Measurements from ENCODE around the gene SREBF2. TPM values are rescaled to one million over a fixed set of nuclear protein-coding genes. Genes with fewer than 3 reads are reported as not detected.
A peak's percentile ranks its signal among the peaks of the same experiment; 100 is the strongest.

SREBF2 gene
- total and polyA plus RNA-seq, 10 of the 15 experiments (the other 5 are each of a cell fraction or from before 2014, with no cell fraction given) = 2.4 to 177 (median 78.8) TPM

- Histone ChIP-seq H4K20me1 (ENCODE audit: control insufficient read depth, insufficient read depth) (no peaks in the 10 kb centered on the region), H3K9me3 (replicated peaks; ENCODE audit: control insufficient read depth, insufficient read depth, low read length) (no peaks in the 10 kb centered on the region), H3K27me3 (replicated peaks in 1 of 2; ENCODE audit: control insufficient read depth in 2 of 2, insufficient read depth in 2 of 2, low read length in 1 of 2) (no peaks in the 10 kb centered on the region), H3K4me2 (ENCODE audit: control insufficient read depth, insufficient read depth) (peak overlapping the region; percentile 90), H2AFZ (ENCODE audit: control insufficient read depth, low read depth, low read length) (no peak overlapping the region), H3K4me3 (peak overlapping the region; percentile 89), H3K36me3 (ENCODE audit: control insufficient read depth in 2 of 2, insufficient read depth in 2 of 2, low read length in 1 of 2) (no peaks in the 10 kb centered on the region), H3K79me2 (ENCODE audit: control insufficient read depth, insufficient read depth, low read length) (peaks cover 54% of the 10 kb centered on the region), H3K27ac (ENCODE audit: control insufficient read depth, insufficient read depth) (peak overlapping the region; percentile 82), H3K4me1 (ENCODE audit: control insufficient read depth, insufficient read depth, low read length) (peaks cover 19% of the 10 kb centered on the region), H3K9ac (ENCODE audit: control insufficient read depth, insufficient read depth, low read length) (peak overlapping the region; percentile 94)
- ChIA-PET RAD21 (ENCODE audit: unreplicated experiment) (interaction anchor here (1.8 to 5.6 kb wide), 6 partner anchors 20 to 138 kb away, joined by 8 to 56 read pairs (median 24); partner anchors contain the start of gene MEI1), CTCF (interaction anchor here (1.6 to 3.9 kb wide), 5 partner anchors 9 to 104 kb away, joined by 4 to 63 read pairs (median 11); partner anchors contain the start of gene MEI1), SMC1A (ENCODE audit: uncharacterized antibody, unreplicated experiment) (interaction anchor here (0.6 to 4.6 kb wide), 7 partner anchors 20 to 104 kb away, joined by 3 to 57 read pairs (median 17); partner anchors contain the start of gene MEI1), POLR2A (interaction anchor here (0.6 to 5.3 kb wide), 7 partner anchors 19 to 353 kb away, joined by 5 to 172 read pairs (median 15); partner anchors contain the start of genes MEI1 and SNU13)
- peak; percentile 58 for TF ChIP-seq RUNX3 (IDR thresholded peaks at IDR 0.05; ENCODE audit: low read length)
- no peak for TF ChIP-seq TCF7 (IDR thresholded peaks at IDR 0.05; ENCODE audit: borderline replicate concordance)
- TF ChIP-seq REST (IDR thresholded peaks at IDR 0.05; ENCODE audit: low read depth, low read length) = no peak
- no TSS peak for BruUV-seq (replicated peaks)
- ATAC-seq (no peak), DNase-seq (ENCODE audit: low read depth, low spot score) (no peak), FAIRE-seq (no peak)
- WGBS (ENCODE audit: insufficient coverage, insufficient replicate concordance, low lambda C conversion rate, missing lambda C conversion rate) = 0% methylated on average over 2 of the region's 2 CpGs
- in situ Hi-C loops (cut with MboI) (no loop called here), intact Hi-C loops (cut with micrococcal nuclease; ENCODE audit: unreplicated experiment) (loop anchor here (5.0 kb wide), 1 partner anchor 105 kb away; the partner anchor contains the start of gene MEI1)
Observed at GRCh38 chr22:41801886-41802285, 31.0 kb upstream of the SREBF2 start.
